Spinal cord (tissue), 10 donors: ENCODE measurements around the gene PRKCH. TPM values are rescaled to one million over a fixed set of nuclear protein-coding genes. Genes with fewer than 3 reads are reported as not detected.
A peak's percentile ranks its signal among the peaks of the same experiment; 100 is the strongest.

ENCODE experiments used
- DNase-seq, 6 donors: peaks; one replicate each; pipeline versions ENCODE4 v3.0.0 to v3.0.0-alpha.2; 2013 to 2015; ENCODE audit warnings: low spot score in 6 of 6, low read depth in 4 of 6
- H3K27ac ChIP-seq: one replicate; pipeline ENCODE4 v1.5.1; 2013; ENCODE audit warnings: low read depth, low read length, control low read depth
- H3K27me3 ChIP-seq: one replicate; pipeline ENCODE4 v1.6.1; 2013; ENCODE audit warnings: low read length; ENCODE audit not compliant: control insufficient read depth, insufficient read depth
- H3K36me3 ChIP-seq: one replicate; pipeline ENCODE4 v1.6.1; 2013; ENCODE audit warnings: low read length; ENCODE audit not compliant: control insufficient read depth, insufficient read depth
- H3K4me1 ChIP-seq: one replicate; pipeline ENCODE4 v1.6.1; 2013; ENCODE audit warnings: low read length; ENCODE audit not compliant: control insufficient read depth, insufficient read depth
- H3K4me3 ChIP-seq: one replicate; pipeline ENCODE4 v1.5.1; 2013; ENCODE audit warnings: low read depth, low read length, control low read depth
- H3K9me3 ChIP-seq: one replicate; pipeline ENCODE4 v1.6.1; 2013; ENCODE audit warnings: low read length; ENCODE audit not compliant: control insufficient read depth, insufficient read depth
- WGBS: methylation state at CpG from one replicate; pipeline ENCODE4 v1.1.5; 2013; ENCODE audit warnings: missing lambda C conversion rate; ENCODE audit not compliant: insufficient coverage; 5-methylcytosine and 5-hydroxymethylcytosine counted together
- polyA plus RNA-seq, 2 donors: library from polyadenylated mRNA; unstranded; fragments of 120-200 nt; gene quantifications; one replicate each; pipeline ENCODE4 v1.2.1, GENCODE V29; 2013; ENCODE audit not compliant: insufficient read length in 2 of 2
- total RNA-seq, 2 donors: library from RNA; depleted of rRNA in 1 of 2; stranded (reverse); fragments of 120-200 nt in 1 of 2; fragments of >200 nt in 1 of 2; gene quantifications; one replicate each; pipeline versions ENCODE4 v1.2.3 to v1.2.4, GENCODE V29; 2013 to 2014
- donor health status: healthy.

The PRKCH gene
- total and polyA plus RNA-seq, 4 donors: 9.6 to 30.7 (median 15.5) TPM

DNA sequence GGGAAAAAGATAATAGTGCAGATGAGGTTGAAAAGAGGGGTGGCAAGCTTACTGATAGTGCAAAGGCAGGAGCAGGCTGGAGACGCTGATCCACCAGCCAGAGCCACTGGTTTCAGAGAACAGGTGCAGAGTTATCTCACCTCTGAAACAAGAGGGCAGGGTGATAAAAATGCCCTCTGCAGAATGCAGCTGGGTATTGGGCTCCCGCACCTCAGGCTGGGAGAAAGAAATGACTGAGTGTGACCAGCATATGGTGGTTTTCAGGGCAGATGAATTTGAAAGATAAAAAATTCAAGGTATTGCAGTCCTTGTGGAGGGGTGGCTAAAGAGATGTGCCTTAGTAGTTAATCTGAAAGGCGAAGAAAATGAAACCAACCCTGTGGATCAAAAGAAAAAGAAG, 37.4 kb upstream of the PRKCH start:
- peaks cover 13% of the 10 kb centered on the region for H3K4me1 ChIP-seq
- no peak overlapping the region for H3K27ac ChIP-seq
- no peak overlapping the region for H3K4me3 ChIP-seq
- no peak for DNase-seq
- peaks cover 50% of the 10 kb centered on the region for H3K27me3 ChIP-seq
- WGBS: 86% methylated on average over 3 of the region's 3 CpGs
- H3K9me3 ChIP-seq: no peaks in the 10 kb centered on the region
- no peaks in the 10 kb centered on the region for H3K36me3 ChIP-seq

- no peaks in the 10 kb centered on the region for H3K36me3 ChIP-seq
- no peak overlapping the region for H3K27ac ChIP-seq
- H3K27me3 ChIP-seq: peaks cover 36% of the 10 kb centered on the region
- no peak overlapping the region for H3K4me3 ChIP-seq
- DNase-seq: no peak
- WGBS: no CpG with 5 or more reads among the region's 4 CpGs
- H3K9me3 ChIP-seq: no peaks in the 10 kb centered on the region
- H3K4me1 ChIP-seq: peaks cover 7% of the 10 kb centered on the region
Observed at GRCh38 chr14:61285364-61285763, 36.0 kb upstream of the PRKCH start.

DNA sequence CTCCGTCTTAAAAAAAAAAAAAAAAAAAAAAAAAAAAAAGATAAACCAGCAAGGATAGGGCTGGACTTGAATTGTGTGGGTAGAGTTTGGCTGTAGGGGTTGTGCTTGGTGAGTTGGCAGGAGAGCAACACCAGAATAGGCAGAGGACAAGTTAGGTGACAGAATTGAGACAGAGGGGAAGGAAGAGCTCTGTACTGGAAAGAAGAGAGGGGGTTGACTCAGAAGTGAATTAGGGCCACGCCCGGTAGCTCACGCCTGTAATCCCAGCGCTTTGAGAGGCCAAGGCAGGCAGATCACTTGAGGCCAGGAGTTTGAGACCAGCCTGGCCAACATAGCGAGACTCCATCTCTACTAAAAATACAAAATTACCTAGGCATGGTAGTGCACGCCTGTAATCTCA, 34.2 kb upstream of the PRKCH start:
- WGBS: no CpG with 5 or more reads among the region's 7 CpGs
- no peak overlapping the region for H3K27ac ChIP-seq

GRCh38 chr14:61288228-61288627, 33.2 kb upstream of the PRKCH start:
- no peaks in the 10 kb centered on the region for H3K36me3 ChIP-seq
- 100% methylated on average over 1 of the region's 4 CpGs for WGBS
- H3K27me3 ChIP-seq: peaks cover 10% of the 10 kb centered on the region
- no peaks in the 10 kb centered on the region for H3K9me3 ChIP-seq
- H3K4me1 ChIP-seq: no peaks in the 10 kb centered on the region
- no peak overlapping the region for H3K4me3 ChIP-seq
- DNase-seq: no peak
- H3K27ac ChIP-seq: no peak overlapping the region

More for the DNA sequence above, 34.2 kb upstream of the PRKCH start:
- H3K9me3 ChIP-seq: no peaks in the 10 kb centered on the region
- no peaks in the 10 kb centered on the region for H3K4me1 ChIP-seq
- no peak for DNase-seq
- no peaks in the 10 kb centered on the region for H3K36me3 ChIP-seq
- peaks cover 20% of the 10 kb centered on the region for H3K27me3 ChIP-seq
- H3K4me3 ChIP-seq: no peak overlapping the region

GRCh38 chr14:61288720-61289119, 32.7 kb upstream of the PRKCH start:
- no peak for DNase-seq
- no peaks in the 10 kb centered on the region for H3K4me1 ChIP-seq
- H3K27ac ChIP-seq: no peak overlapping the region
- 69% methylated on average over 2 of the region's 3 CpGs for WGBS
- H3K27me3 ChIP-seq: peaks cover 8% of the 10 kb centered on the region
- no peaks in the 10 kb centered on the region for H3K9me3 ChIP-seq
- no peaks in the 10 kb centered on the region for H3K36me3 ChIP-seq
- H3K4me3 ChIP-seq: no peak overlapping the region

DNA sequence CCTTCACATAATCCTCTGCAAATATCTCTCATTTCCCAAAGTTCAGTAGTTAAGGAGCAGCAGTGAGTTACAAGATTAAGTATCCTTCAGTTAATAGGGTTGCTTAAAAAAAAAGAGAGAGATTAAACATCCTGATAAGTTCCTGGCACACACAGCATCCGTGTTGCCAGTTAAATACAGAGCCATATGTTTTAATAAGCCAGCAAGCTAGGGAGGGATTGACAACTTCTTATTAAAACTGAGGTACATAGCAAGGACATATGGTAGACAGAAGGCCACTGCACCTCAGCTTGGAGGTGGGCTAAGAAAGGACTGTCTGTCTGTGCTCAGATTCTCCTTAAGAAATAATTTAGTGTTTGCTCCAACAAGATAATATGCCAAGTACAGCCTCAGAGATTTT, 30.7 kb upstream of the PRKCH start:
- peak in 1 of 6 donors; percentile 7 for DNase-seq
- no peak overlapping the region for H3K27ac ChIP-seq
- H3K9me3 ChIP-seq: no peaks in the 10 kb centered on the region
- peaks cover 2% of the 10 kb centered on the region for H3K27me3 ChIP-seq
- no peaks in the 10 kb centered on the region for H3K36me3 ChIP-seq
- no peaks in the 10 kb centered on the region for H3K4me1 ChIP-seq
- no CpG with 5 or more reads among the region's 1 CpG for WGBS
- no peak overlapping the region for H3K4me3 ChIP-seq

- H3K4me1 ChIP-seq: no peaks in the 10 kb centered on the region
- no peak overlapping the region for H3K27ac ChIP-seq
- DNase-seq: no peak
- H3K9me3 ChIP-seq: no peaks in the 10 kb centered on the region
- H3K36me3 ChIP-seq: no peaks in the 10 kb centered on the region
- WGBS: no CpG with 5 or more reads among the region's 3 CpGs
- H3K4me3 ChIP-seq: no peak overlapping the region
- H3K27me3 ChIP-seq: no peaks in the 10 kb centered on the region
Observed at GRCh38 chr14:61296151-61296550, 25.2 kb upstream of the PRKCH start.

- Histone ChIP-seq H3K4me3 (no peak overlapping the region), H3K9me3 (no peaks in the 10 kb centered on the region), H3K4me1 (no peaks in the 10 kb centered on the region), H3K27ac (no peak overlapping the region), H3K27me3 (no peaks in the 10 kb centered on the region), H3K36me3 (no peaks in the 10 kb centered on the region)
- no CpG with 5 or more reads among the region's 2 CpGs for WGBS
- peak in 3 of 6 donors; percentile 36 to 85 (median 68) for DNase-seq
Observed at GRCh38 chr14:61296719-61297502, 24.5 kb upstream of the PRKCH start.

- Histone ChIP-seq H3K27ac (no peak overlapping the region), H3K36me3 (no peaks in the 10 kb centered on the region), H3K4me1 (no peaks in the 10 kb centered on the region), H3K4me3 (no peak overlapping the region), H3K27me3 (no peaks in the 10 kb centered on the region), H3K9me3 (no peaks in the 10 kb centered on the region)
- no peak for DNase-seq
- 100% methylated on average over 2 of the region's 6 CpGs for WGBS
Observed at GRCh38 chr14:61297581-61297980, 23.8 kb upstream of the PRKCH start.

- no peak for DNase-seq
- Histone ChIP-seq H3K4me1 (no peaks in the 10 kb centered on the region), H3K36me3 (no peaks in the 10 kb centered on the region), H3K9me3 (no peaks in the 10 kb centered on the region), H3K4me3 (no peak overlapping the region), H3K27me3 (no peaks in the 10 kb centered on the region), H3K27ac (no peak overlapping the region)
- WGBS: 79% methylated on average over 2 of the region's 3 CpGs
Observed at GRCh38 chr14:61298824-61299223, 22.6 kb upstream of the PRKCH start.
